ENCODE results near the gene PPIP5K2. TPM values are rescaled to one million over a fixed set of nuclear protein-coding genes. Genes with fewer than 3 reads are reported as not detected.

The PPIP5K2 gene
- total RNA-seq, 4 donors from 2014 or later, result 30.1 to 36.9 (median 33.7) TPM

DNA sequence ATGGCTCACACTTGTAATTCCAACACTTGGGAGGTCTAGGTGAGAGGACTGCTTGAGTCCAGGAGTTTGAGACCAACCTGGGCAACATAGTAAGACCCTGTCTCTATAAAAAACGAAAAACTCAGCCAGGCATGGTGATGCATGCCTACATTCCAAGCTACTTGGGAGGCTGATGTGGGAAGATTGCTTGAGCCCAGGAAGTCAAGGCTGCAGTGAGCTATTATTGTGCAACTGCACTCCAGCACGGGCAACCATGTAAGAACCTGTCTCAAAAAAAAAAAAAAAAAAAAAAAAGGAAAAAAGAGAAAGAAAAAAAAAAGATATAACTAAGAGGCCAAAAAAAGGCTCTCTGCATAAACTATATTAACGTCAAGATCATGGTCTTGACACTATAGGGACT, 27.4 kb upstream of the PPIP5K2 start:
- ATAC-seq (ENCODE audit: low FRiP score), result no peak
- TF ChIP-seq, protein P1, sequence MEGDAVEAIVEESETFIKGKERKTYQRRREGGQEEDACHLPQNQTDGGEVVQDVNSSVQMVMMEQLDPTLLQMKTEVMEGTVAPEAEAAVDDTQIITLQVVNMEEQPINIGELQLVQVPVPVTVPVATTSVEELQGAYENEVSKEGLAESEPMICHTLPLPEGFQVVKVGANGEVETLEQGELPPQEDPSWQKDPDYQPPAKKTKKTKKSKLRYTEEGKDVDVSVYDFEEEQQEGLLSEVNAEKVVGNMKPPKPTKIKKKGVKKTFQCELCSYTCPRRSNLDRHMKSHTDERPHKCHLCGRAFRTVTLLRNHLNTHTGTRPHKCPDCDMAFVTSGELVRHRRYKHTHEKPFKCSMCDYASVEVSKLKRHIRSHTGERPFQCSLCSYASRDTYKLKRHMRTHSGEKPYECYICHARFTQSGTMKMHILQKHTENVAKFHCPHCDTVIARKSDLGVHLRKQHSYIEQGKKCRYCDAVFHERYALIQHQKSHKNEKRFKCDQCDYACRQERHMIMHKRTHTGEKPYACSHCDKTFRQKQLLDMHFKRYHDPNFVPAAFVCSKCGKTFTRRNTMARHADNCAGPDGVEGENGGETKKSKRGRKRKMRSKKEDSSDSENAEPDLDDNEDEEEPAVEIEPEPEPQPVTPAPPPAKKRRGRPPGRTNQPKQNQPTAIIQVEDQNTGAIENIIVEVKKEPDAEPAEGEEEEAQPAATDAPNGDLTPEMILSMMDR (IDR thresholded peaks at IDR 0.05), result no peak

DNA sequence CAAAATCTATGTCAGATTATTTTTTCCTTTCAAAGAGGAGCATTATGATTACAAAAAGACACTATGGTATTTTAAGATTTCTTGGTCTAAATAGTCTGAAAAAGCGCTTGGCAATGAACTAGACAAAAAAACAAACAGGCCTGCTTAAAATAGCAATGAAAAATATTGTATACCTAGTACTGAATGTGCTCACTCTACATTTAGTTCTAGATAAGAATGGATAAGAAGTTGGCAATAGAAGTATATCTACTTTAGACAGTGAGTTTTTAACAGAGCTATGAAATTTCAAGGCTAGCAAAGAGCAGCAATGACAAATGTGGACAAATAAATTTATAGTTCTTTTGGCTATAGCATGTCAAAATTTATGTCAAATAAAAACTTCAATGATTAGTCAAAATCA, 26.4 kb upstream of the PPIP5K2 start:
- ATAC-seq (ENCODE audit: low FRiP score) (no peak), DNase-seq (ENCODE audit: low spot score) (no peak)
- TF ChIP-seq, protein P1 (IDR thresholded peaks at IDR 0.05), result no peak

More for the DNA sequence above, 27.4 kb upstream of the PPIP5K2 start:
- no peak for DNase-seq (ENCODE audit: low spot score)

DNA sequence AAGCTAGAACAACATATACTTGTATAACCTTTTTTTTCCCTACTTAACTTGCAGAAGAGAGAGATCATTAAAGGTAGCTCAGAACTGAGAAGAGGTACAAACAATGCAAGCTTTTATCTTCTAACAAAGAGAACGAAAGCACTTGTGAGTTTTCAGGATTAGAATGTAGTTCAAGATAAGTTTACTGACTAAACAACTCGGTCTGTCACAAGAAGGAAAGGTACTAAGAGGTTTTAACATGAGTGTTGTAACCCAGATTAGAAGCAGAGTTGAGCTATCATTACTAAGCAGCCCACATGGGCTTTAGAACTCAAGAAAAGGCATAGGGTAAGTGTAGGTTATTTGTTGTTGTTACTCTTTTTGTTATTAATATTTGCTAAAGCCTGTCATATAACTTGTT, 25.4 kb upstream of the PPIP5K2 start:
- ATAC-seq (ENCODE audit: low FRiP score) (no peak), DNase-seq (ENCODE audit: low spot score) (no peak)
- TF ChIP-seq, protein P1 (IDR thresholded peaks at IDR 0.05), result no peak

DNA sequence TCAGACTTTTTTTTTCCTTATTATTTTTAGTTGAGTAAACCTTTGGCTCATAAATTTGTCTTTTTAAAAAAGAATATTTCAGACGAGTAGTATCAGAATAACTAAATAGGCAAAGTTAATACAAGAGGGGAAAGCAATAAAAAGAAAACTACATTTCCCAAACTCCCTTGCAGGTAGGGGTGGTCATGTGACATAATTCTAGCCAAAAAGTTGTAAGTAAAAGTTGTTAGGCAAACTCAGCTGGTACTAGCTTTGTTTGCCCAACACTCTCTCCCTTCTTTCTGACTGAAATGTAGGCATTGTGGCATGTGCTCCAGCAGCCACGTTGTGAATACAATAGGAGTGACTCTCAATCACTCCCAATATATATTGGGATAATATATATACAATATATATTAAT, 21.1 kb upstream of the PPIP5K2 start:
- TF ChIP-seq, protein P1 (IDR thresholded peaks at IDR 0.05), result no peak
- DNase-seq (ENCODE audit: low spot score) (no peak), ATAC-seq (ENCODE audit: low FRiP score) (no peak)

DNA sequence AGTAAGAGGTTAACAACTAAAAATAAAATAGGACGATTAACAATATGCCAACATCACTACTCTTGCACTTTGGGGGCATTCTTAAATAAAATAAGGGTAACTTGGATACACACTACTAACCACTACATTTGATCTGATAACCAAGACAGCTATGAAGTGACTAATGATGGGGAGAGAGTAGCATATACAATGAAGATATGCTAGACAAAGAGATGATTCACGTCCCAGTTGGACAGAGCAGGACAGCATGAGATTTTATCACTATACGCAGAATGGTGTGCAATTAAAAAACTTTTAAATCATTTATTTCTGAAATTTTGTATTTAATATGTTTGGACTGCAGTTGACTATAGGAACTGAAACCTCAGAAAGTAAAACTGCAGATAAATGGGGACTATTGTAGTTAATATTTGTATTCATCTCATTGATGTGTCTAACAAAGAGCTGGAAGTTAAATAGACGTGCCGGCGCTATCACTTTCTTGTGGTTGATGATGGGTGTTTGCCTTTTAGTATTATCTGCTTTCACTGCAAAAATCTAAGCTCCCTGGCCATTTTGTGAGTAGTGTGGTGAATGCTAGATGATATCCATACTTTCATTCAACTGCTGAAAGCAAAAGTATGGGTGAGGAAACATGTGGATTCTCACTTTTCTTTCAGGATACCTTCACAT, 18.9 kb upstream of the PPIP5K2 start:
- ATAC-seq (ENCODE audit: low FRiP score) (no peak), DNase-seq (ENCODE audit: low spot score) (no peak)
- TF ChIP-seq, protein P1 (IDR thresholded peaks at IDR 0.05), result no peak

DNA sequence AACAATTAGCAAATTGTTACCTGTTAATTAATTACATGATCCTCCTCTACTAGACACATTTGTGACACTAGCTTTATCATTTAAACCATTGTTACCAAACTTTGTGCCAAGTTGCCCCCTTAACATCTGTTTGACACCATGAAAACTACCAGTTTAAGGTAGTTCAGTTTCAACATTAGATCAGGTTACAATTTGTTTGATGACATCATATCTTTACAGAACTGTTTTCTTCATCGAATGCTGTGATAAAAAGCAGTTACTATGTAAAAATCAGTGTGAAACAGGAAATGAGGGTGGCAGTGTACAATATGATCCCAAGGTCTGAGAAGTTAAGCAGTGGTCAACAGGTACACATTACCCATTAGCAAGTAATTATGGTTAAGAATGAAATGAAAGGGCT, 17.9 kb upstream of the PPIP5K2 start:
- TF ChIP-seq, protein P1 (IDR thresholded peaks at IDR 0.05), result no peak

DNA sequence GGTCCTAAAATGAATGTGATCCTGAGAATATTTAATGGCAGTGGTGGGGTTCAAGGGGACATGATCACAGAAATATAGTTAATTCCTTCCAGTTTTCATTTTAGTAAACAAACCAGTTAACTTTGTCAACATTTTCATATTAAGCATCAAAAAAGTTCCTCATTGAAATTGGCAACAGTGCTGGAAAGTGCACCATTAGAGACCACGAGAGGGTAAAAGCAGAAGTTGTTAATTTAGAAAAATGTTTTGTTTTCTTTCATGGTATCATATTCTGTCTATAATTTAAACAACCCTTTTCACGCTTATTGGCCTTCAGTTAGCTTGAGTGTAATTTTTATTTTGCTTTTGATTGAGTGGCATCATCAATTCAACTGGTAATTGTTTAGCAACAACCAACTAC, 12.0 kb upstream of the PPIP5K2 start:
- ATAC-seq (ENCODE audit: low FRiP score) (no peak), DNase-seq (ENCODE audit: low spot score) (no peak)

More for the DNA sequence above, 17.9 kb upstream of the PPIP5K2 start:
- ATAC-seq (ENCODE audit: low FRiP score), result no peak
- no peak for DNase-seq (ENCODE audit: low spot score)

More for the DNA sequence above, 12.0 kb upstream of the PPIP5K2 start:
- TF ChIP-seq, protein P1 (IDR thresholded peaks at IDR 0.05), result no peak

Measured in omental fat pad (tissue), 4 donors.